Type B pancreatic cell (in vitro differentiated cells): ENCODE data around the gene STX3. TPM values are rescaled to one million over a fixed set of nuclear protein-coding genes. Genes with fewer than 3 reads are reported as not detected.
"Not testable (repeated sequence)": the region's sequence is repeated elsewhere in the genome, so short reads cannot be mapped to it uniquely, and the experiment has no call there.

ENCODE experiments used
- DNase-seq: peaks from one replicate; pipeline ENCODE4 v3.0.0; 2021; ENCODE audit warnings: mixed read lengths; ENCODE audit not compliant: unreplicated experiment; ENCODE audit errors: extremely low spot score
- H3K27ac Mint-ChIP-seq: 2 replicates; pipeline ENCODE4 v1.8.0; 2021; ENCODE audit warnings: mild to moderate bottlenecking, mixed read lengths
- H3K27me3 Mint-ChIP-seq: 2 replicates; pipeline ENCODE4 v1.8.0; 2021; ENCODE audit warnings: mixed read lengths
- H3K36me3 Mint-ChIP-seq: 2 replicates; pipeline ENCODE4 v1.8.0; 2021; ENCODE audit warnings: mixed read lengths
- H3K4me1 Mint-ChIP-seq: one replicate; pipeline ENCODE4 v1.8.0; 2021; ENCODE audit warnings: mixed read lengths; ENCODE audit not compliant: unreplicated experiment
- H3K4me3 Mint-ChIP-seq: 2 replicates; pipeline ENCODE4 v1.8.0; 2021; ENCODE audit warnings: mild to moderate bottlenecking, mixed read lengths
- H3K9me3 Mint-ChIP-seq: 2 replicates; pipeline ENCODE4 v1.8.0; 2021; ENCODE audit warnings: mixed read lengths
- total RNA-seq: library from RNA; stranded (reverse); gene quantifications from 2 replicates; pipeline ENCODE4 v1.2.1, GENCODE V29; 2021; ENCODE audit warnings: low replicate concordance
- TF ChIP-seq, protein P1 (sequence below): fragments of 200-600 bp; sonication (generic); conservative IDR thresholded peaks from 2 replicates; pipeline ENCODE4 v1.5.0; 2021; ENCODE audit warnings: antibody characterized with exemption, mild to moderate bottlenecking

The STX3 gene
- total RNA-seq, 1 donor from 2014 or later, result 44.6 TPM

DNA sequence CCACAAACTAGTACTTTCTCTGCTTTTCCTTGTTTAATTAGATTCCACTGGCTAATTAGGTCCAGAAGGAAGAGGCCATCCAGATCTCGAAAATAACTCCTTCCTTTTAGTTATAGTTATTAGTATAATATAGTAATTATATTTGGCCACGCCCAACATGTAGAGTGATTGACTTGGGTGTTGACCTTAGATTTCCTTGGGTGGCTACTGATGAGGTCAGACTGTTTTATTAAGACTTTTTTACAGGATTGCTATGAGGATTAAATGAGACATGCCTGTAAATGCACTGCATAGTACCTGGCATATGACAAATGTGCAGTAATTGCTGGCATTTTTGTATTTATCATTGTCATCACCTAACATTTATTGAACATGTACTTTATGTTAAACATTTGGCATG lies 26.9 kb downstream of the STX3 start:
- peaks cover 5% of the 10 kb centered on the region for H3K9me3 Mint-ChIP-seq
- TF ChIP-seq, protein P1, sequence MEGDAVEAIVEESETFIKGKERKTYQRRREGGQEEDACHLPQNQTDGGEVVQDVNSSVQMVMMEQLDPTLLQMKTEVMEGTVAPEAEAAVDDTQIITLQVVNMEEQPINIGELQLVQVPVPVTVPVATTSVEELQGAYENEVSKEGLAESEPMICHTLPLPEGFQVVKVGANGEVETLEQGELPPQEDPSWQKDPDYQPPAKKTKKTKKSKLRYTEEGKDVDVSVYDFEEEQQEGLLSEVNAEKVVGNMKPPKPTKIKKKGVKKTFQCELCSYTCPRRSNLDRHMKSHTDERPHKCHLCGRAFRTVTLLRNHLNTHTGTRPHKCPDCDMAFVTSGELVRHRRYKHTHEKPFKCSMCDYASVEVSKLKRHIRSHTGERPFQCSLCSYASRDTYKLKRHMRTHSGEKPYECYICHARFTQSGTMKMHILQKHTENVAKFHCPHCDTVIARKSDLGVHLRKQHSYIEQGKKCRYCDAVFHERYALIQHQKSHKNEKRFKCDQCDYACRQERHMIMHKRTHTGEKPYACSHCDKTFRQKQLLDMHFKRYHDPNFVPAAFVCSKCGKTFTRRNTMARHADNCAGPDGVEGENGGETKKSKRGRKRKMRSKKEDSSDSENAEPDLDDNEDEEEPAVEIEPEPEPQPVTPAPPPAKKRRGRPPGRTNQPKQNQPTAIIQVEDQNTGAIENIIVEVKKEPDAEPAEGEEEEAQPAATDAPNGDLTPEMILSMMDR, result no peak
- no peak overlapping the region for H3K27ac Mint-ChIP-seq
- peaks cover under 1% of the 10 kb centered on the region for H3K4me1 Mint-ChIP-seq
- H3K4me3 Mint-ChIP-seq, result no peak overlapping the region
- DNase-seq, result no peak
- no peaks in the 10 kb centered on the region for H3K27me3 Mint-ChIP-seq
- peaks cover 12% of the 10 kb centered on the region for H3K36me3 Mint-ChIP-seq

DNA sequence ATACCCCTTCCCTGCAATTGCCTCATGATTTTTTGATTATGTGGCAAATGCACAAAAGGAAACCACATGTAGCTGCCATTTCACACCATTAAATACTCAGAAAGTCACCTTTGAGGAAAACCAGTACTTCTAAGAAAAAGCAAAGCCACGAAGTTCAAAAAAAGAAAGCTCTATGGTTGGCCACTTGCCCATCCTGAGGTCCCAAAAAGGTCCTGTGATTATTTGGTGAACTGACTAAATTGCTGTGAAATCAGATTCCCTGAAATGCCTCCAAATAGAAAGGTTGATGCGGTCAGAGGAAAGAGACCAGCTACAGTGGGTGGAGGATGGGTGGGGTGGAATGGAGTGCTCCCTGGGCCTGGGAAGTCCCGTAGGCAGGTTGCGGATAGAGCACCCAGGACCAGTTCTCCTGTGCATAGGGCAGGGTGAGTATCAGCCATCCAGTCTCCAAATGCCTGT lies 28.5 kb downstream of the STX3 start:
- H3K9me3 Mint-ChIP-seq, result peaks cover 5% of the 10 kb centered on the region
- no peak overlapping the region for H3K27ac Mint-ChIP-seq
- H3K4me3 Mint-ChIP-seq, result no peak overlapping the region
- peaks cover 15% of the 10 kb centered on the region for H3K36me3 Mint-ChIP-seq
- DNase-seq, result no peak
- peaks cover 5% of the 10 kb centered on the region for H3K4me1 Mint-ChIP-seq
- no peaks in the 10 kb centered on the region for H3K27me3 Mint-ChIP-seq
- TF ChIP-seq, protein P1, result no peak

DNA sequence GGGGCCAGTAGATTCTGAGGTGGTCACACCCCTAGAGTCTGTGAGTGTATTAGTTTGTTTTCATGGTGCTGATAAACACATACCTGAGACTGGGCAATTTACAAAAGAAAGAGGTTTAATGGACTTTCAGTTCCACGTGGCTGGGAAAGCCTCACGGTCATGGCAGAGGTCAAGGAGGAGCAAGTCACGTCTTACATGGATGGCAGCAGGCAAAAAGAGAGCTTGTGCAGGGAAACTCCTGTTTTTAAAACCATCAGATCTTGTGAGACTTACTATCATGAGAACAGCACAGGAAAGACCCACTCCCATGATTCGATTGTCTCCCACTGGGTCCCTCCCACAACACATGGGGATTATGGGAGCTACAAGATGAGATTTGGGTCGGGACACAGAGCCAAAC lies 29.3 kb downstream of the STX3 start:
- H3K27me3 Mint-ChIP-seq, H3K4me1 Mint-ChIP-seq, H3K27ac Mint-ChIP-seq, DNase-seq, H3K9me3 Mint-ChIP-seq, H3K4me3 Mint-ChIP-seq: not testable (repeated sequence)
- peaks cover 11% of the 10 kb centered on the region for H3K36me3 Mint-ChIP-seq

DNA sequence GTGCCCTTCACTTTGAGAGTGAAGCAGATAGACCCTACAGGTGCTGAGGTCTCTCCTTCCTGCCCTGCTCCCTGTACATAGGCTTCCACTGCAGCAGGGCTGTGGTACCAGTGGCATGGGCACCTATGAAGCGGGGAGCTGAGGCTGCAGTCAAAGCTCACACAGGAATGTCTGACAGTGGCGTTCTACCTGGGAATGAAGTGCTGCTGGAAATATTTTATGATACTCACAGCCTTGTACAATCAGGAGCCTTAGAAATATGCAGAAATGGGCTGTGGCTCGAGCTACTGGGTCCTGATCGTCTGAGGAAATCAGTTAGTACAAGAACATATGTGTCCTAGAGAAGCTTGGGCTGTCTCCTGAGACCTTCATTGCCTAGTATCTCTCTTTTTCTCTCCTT lies 30.6 kb downstream of the STX3 start:
- DNase-seq, result no peak
- peaks cover 5% of the 10 kb centered on the region for H3K4me1 Mint-ChIP-seq
- TF ChIP-seq, protein P1, result no peak
- H3K4me3 Mint-ChIP-seq, result no peak overlapping the region
- peaks cover 5% of the 10 kb centered on the region for H3K9me3 Mint-ChIP-seq
- no peak overlapping the region for H3K27ac Mint-ChIP-seq
- peaks cover 9% of the 10 kb centered on the region for H3K36me3 Mint-ChIP-seq
- H3K27me3 Mint-ChIP-seq, result no peaks in the 10 kb centered on the region

DNA sequence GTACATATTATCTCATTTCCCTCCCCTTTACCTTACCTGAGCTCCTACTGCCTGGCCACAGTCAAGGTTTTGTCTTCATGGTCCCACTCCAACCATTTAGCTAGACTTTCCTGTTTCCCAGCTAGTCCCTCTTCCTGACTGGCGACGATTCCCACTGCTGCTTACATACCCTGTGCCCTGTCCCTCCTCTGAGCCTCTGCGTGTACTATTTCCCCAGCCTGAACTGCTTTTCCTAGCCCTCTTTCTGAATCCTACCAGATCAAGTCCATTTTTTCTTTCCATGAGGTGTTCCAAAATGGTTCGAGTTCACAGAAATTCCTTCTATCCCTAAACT lies 32.0 kb downstream of the STX3 start:
- H3K9me3 Mint-ChIP-seq, result peaks cover 5% of the 10 kb centered on the region
- H3K36me3 Mint-ChIP-seq, result peaks cover 15% of the 10 kb centered on the region
- H3K4me1 Mint-ChIP-seq, result peaks cover 5% of the 10 kb centered on the region
- no peaks in the 10 kb centered on the region for H3K27me3 Mint-ChIP-seq
- TF ChIP-seq, protein P1, result no peak
- peak overlapping the region; percentile 80 for H3K27ac Mint-ChIP-seq
- no peak overlapping the region for H3K4me3 Mint-ChIP-seq
- no peak for DNase-seq

DNA sequence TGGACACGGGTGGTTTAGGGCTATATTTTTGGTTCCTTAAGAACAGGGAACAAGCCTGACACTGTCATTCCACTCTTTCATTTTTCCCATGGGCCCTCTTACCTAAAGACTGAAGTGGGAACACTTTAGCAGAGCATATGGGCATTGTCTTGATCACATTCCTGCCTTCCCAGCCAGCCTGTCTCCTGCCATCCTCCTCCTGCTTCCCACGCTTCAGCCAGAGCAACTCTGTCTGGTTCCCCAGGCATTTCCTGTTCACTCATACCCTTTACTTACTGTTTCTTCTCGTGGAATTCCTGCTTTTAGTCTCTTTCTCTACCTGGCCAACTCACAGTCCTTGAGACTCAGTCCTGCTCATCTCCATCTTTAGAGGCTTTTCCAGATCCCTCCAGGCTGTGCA lies 32.6 kb downstream of the STX3 start:
- Mint-ChIP-seq H3K9me3 (peaks cover 5% of the 10 kb centered on the region), H3K4me1 (peaks cover 5% of the 10 kb centered on the region), H3K36me3 (peaks cover 18% of the 10 kb centered on the region), H3K27ac (no peak overlapping the region), H3K4me3 (no peak overlapping the region), H3K27me3 (no peaks in the 10 kb centered on the region)
- DNase-seq, result no peak
- TF ChIP-seq, protein P1, result no peak
